ENCODE measurements around the gene PRKD1. TPM values are rescaled to one million over a fixed set of nuclear protein-coding genes. Genes with fewer than 3 reads are reported as not detected.
A peak's percentile ranks its signal among the peaks of the same experiment; 100 is the strongest.
"Not testable (repeated sequence)": the region's sequence is repeated elsewhere in the genome, so short reads cannot be mapped to it uniquely, and the experiment has no call there.

The PRKD1 gene
- polyA plus RNA-seq, 4 donors, result 23.3 to 34.4 (median 29.3) TPM

- DNase-seq (ENCODE audit: low read depth in 4 of 4, low spot score in 3 of 4), result no peak
Measured at GRCh38 chr14:29752221-29752923, 175.3 kb downstream of the PRKD1 start.

GRCh38 chr14:29749829-29750228, 177.8 kb downstream of the PRKD1 start:
- no peak for DNase-seq (ENCODE audit: low read depth in 4 of 4, low spot score in 3 of 4)

GRCh38 chr14:29749327-29749726, 178.3 kb downstream of the PRKD1 start:
- DNase-seq (ENCODE audit: low read depth in 4 of 4, low spot score in 3 of 4), result no peak

GRCh38 chr14:29745863-29746262, 181.8 kb downstream of the PRKD1 start:
- no peak for DNase-seq (ENCODE audit: low read depth in 4 of 4, low spot score in 3 of 4)

GRCh38 chr14:29743531-29743930, 184.1 kb downstream of the PRKD1 start:
- DNase-seq (ENCODE audit: low read depth in 4 of 4, low spot score in 3 of 4), result no peak

GRCh38 chr14:29741909-29742401, 185.7 kb downstream of the PRKD1 start:
- DNase-seq (ENCODE audit: low read depth in 4 of 4, low spot score in 3 of 4), result no peak

GRCh38 chr14:29740491-29740890, 187.2 kb downstream of the PRKD1 start:
- no peak for DNase-seq (ENCODE audit: low read depth in 4 of 4, low spot score in 3 of 4)

- no peak for DNase-seq (ENCODE audit: low read depth in 4 of 4, low spot score in 3 of 4)
Measured at GRCh38 chr14:29738950-29739349, 188.7 kb downstream of the PRKD1 start.

- no peak for DNase-seq (ENCODE audit: low read depth in 4 of 4, low spot score in 3 of 4)
Measured at GRCh38 chr14:29738056-29738455, 189.6 kb downstream of the PRKD1 start.

- DNase-seq (ENCODE audit: low read depth in 4 of 4, low spot score in 3 of 4), result no peak
Measured at GRCh38 chr14:29735459-29735858, 192.2 kb downstream of the PRKD1 start.

- no peak for DNase-seq (ENCODE audit: low read depth in 4 of 4, low spot score in 3 of 4)
Measured at GRCh38 chr14:29734732-29735131, 192.9 kb downstream of the PRKD1 start.

GRCh38 chr14:29726560-29727331, 200.9 kb downstream of the PRKD1 start:
- DNase-seq (ENCODE audit: low read depth in 4 of 4, low spot score in 3 of 4), result not testable (repeated sequence)

- peak; percentile 21 to 41 (median 30) for DNase-seq (ENCODE audit: low read depth in 4 of 4, low spot score in 3 of 4)
Measured at GRCh38 chr14:29724991-29725390, 202.7 kb downstream of the PRKD1 start.

GRCh38 chr14:29722831-29723230, 204.8 kb downstream of the PRKD1 start:
- no peak for DNase-seq (ENCODE audit: low read depth in 4 of 4, low spot score in 3 of 4)

- no peak for DNase-seq (ENCODE audit: low read depth in 4 of 4, low spot score in 3 of 4)
Measured at GRCh38 chr14:29721586-29721985, 206.1 kb downstream of the PRKD1 start.

GRCh38 chr14:29717901-29718300, 209.7 kb downstream of the PRKD1 start:
- DNase-seq (ENCODE audit: low read depth in 4 of 4, low spot score in 3 of 4), result no peak

- no peak for DNase-seq (ENCODE audit: low read depth in 4 of 4, low spot score in 3 of 4)
Measured at GRCh38 chr14:29716150-29716549, 211.5 kb downstream of the PRKD1 start.

- no peak for DNase-seq (ENCODE audit: low read depth in 4 of 4, low spot score in 3 of 4)
Measured at GRCh38 chr14:29712601-29713000, 215.0 kb downstream of the PRKD1 start.

GRCh38 chr14:29710015-29710414, 217.6 kb downstream of the PRKD1 start:
- DNase-seq (ENCODE audit: low read depth in 4 of 4, low spot score in 3 of 4), result no peak

- DNase-seq (ENCODE audit: low read depth in 4 of 4, low spot score in 3 of 4), result no peak
Measured at GRCh38 chr14:29709490-29709889, 218.2 kb downstream of the PRKD1 start.

- no peak for DNase-seq (ENCODE audit: low read depth in 4 of 4, low spot score in 3 of 4)
Measured at GRCh38 chr14:29706700-29707099, 220.9 kb downstream of the PRKD1 start.

- DNase-seq (ENCODE audit: low read depth in 4 of 4, low spot score in 3 of 4), result no peak
Measured at GRCh38 chr14:29705801-29706200, 221.8 kb downstream of the PRKD1 start.

All from left renal pelvis (tissue), 4 donors.